Natural killer cell (primary cell): ENCODE results near the gene PCSK5. TPM values are rescaled to one million over a fixed set of nuclear protein-coding genes. Genes with fewer than 3 reads are reported as not detected.
"Not testable (repeated sequence)": the region's sequence is repeated elsewhere in the genome, so short reads cannot be mapped to it uniquely, and the experiment has no call there.

Experiments
- ATAC-seq, 3 donors: fragments of 150-1000 bp in 2 of 3; fragments of 200-7000 bp in 1 of 3; cut with Tn5 transposase; 1 replicate in 1 of 3; 2 replicates in 2 of 3; pipeline ENCODE4 v1.10.0; 2021; ENCODE audit warnings: mild to moderate bottlenecking in 2 of 3, moderate library complexity in 2 of 3
- DNase-seq, 2 donors: peaks; one replicate each; pipeline versions ENCODE4 v3.0.0 to v3.0.0-alpha.2; 2013 to 2021; ENCODE audit warnings: mixed read lengths in 1 of 2
- H3K27ac ChIP-seq: one replicate; pipeline ENCODE4 v1.5.1; 2013; ENCODE audit warnings: mild to moderate bottlenecking, low read length
- H3K27me3 ChIP-seq: one replicate; pipeline ENCODE4 v1.6.1; 2013; ENCODE audit warnings: low read length; ENCODE audit not compliant: control insufficient read depth, insufficient read depth
- H3K36me3 ChIP-seq: one replicate; pipeline ENCODE4 v1.6.1; 2013; ENCODE audit warnings: low read length; ENCODE audit not compliant: control insufficient read depth, insufficient read depth
- H3K4me1 ChIP-seq: one replicate; pipeline ENCODE4 v1.6.1; 2013; ENCODE audit warnings: low read length; ENCODE audit not compliant: control insufficient read depth, insufficient read depth
- H3K4me3 ChIP-seq: one replicate; pipeline ENCODE4 v1.5.1; 2013; ENCODE audit warnings: low read length
- H3K9me3 ChIP-seq: one replicate; pipeline ENCODE4 v1.6.1; 2013; ENCODE audit warnings: low read length; ENCODE audit not compliant: control insufficient read depth, insufficient read depth
- H3K27ac Mint-ChIP-seq, 2 donors: one replicate each; pipeline ENCODE4 v1.8.0; 2022; ENCODE audit warnings: mild to moderate bottlenecking in 2 of 2, mixed read lengths in 2 of 2, moderate library complexity in 1 of 2
- H3K27me3 Mint-ChIP-seq, 2 donors: one replicate each; pipeline ENCODE4 v1.8.0; 2022; ENCODE audit warnings: low read depth in 2 of 2, mixed read lengths in 2 of 2
- H3K36me3 Mint-ChIP-seq: one replicate; pipeline ENCODE4 v1.8.0; 2022; ENCODE audit warnings: mixed read lengths
- H3K4me1 Mint-ChIP-seq, 2 donors: one replicate each; pipeline ENCODE4 v1.8.0; 2022; ENCODE audit warnings: mixed read lengths in 2 of 2
- H3K4me3 Mint-ChIP-seq: one replicate; pipeline ENCODE4 v1.8.0; 2022; ENCODE audit warnings: mild to moderate bottlenecking, moderate library complexity, mixed read lengths
- H3K9me3 Mint-ChIP-seq, 2 donors: one replicate each; pipeline ENCODE4 v1.8.0; 2022; ENCODE audit warnings: mixed read lengths in 2 of 2
- CTCF ChIP-seq: fragments of 200-600 bp; IDR thresholded peaks from one replicate; pipeline ENCODE4 v1.8.0; 2022; ENCODE audit warnings: antibody characterized with exemption
- WGBS: methylation state at CpG from one replicate; pipeline ENCODE4 v1.1.7; 2013; ENCODE audit warnings: missing lambda C conversion rate; ENCODE audit not compliant: insufficient coverage; 5-methylcytosine and 5-hydroxymethylcytosine counted together
- intact Hi-C: fragments of 100-400 bp; cut with micrococcal nuclease; formaldehyde crosslinking; loops from one replicate; pipeline ENCODE4 v1.14.2; 2022
- total RNA-seq, 4 donors: library from RNA; stranded (reverse); fragments of 120-200 nt in 1 of 4; gene quantifications; one replicate each; pipeline versions ENCODE4 v1.2.3 to v1.2.4, GENCODE V29; 2013 to 2022

Gene PCSK5
- total RNA-seq, 3 donors from 2014 or later (not counting 1 experiment from before 2014, with no cell fraction given): 2.4 to 13.2 (median 5.7) TPM

GRCh38 chr9:76359365-76359764, 468.9 kb downstream of the PCSK5 start:
- no peak for ATAC-seq
- Histone ChIP-seq H3K9me3 (no peaks in the 10 kb centered on the region), H3K27ac (no peak overlapping the region), H3K4me3 (no peak overlapping the region), H3K27me3 (no peaks in the 10 kb centered on the region), H3K36me3 (no peaks in the 10 kb centered on the region), H3K4me1 (no peaks in the 10 kb centered on the region)
- intact Hi-C loops: no loop called here
- 90% methylated on average over 4 of the region's 4 CpGs for WGBS
- TF ChIP-seq CTCF: no peak
- Mint-ChIP-seq H3K27ac (no peak overlapping the region), H3K36me3 (no peaks in the 10 kb centered on the region), H3K4me3 (no peak overlapping the region), H3K4me1 (no peaks in the 10 kb centered on the region), H3K9me3 (no peaks in the 10 kb centered on the region), H3K27me3 (peaks cover 9 to 22% of the 10 kb centered on the region in 2 donors)
- DNase-seq: no peak

DNA sequence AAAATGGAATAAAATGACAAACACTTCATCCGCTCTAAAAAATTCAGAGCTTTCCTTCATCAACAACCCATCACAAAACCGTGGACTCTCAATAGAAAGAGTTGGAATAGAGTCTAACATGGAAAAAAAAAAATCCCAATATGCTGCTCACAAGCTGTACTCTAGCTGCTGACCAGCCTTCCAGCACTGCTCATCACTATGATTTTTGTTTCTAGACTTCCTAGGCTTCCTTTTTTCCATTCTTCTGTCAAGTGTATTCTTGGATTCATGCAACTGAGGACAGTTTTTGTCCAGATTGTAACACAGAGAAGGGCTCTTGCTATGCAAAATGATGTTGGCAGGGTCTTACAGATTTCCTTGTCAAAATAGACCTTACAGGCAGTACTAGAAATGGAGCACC, 469.3 kb downstream of the PCSK5 start:
- intact Hi-C loops: no loop called here
- WGBS: 71% methylated on average over 1 of the region's 2 CpGs
- H3K9me3 Mint-ChIP-seq: no peaks in the 10 kb centered on the region
- peaks cover 12 to 25% of the 10 kb centered on the region in 2 donors for H3K27me3 Mint-ChIP-seq
- Histone ChIP-seq H3K9me3 (no peaks in the 10 kb centered on the region), H3K4me1 (no peaks in the 10 kb centered on the region), H3K36me3 (no peaks in the 10 kb centered on the region), H3K4me3 (no peak overlapping the region), H3K27ac (no peak overlapping the region), H3K27me3 (no peaks in the 10 kb centered on the region)
- H3K4me1 Mint-ChIP-seq: no peaks in the 10 kb centered on the region
- H3K4me3 Mint-ChIP-seq: no peak overlapping the region
- TF ChIP-seq CTCF: no peak
- no peak for ATAC-seq
- no peak overlapping the region for H3K27ac Mint-ChIP-seq
- DNase-seq: no peak
- no peaks in the 10 kb centered on the region for H3K36me3 Mint-ChIP-seq

- 68% methylated on average over 16 of the region's 16 CpGs for WGBS
These were observed 472.0 kb downstream of the PCSK5 start for GRCh38 chr9:76362332-76363031.

GRCh38 chr9:76363032-76363395, 472.5 kb downstream of the PCSK5 start:
- H3K27me3 Mint-ChIP-seq: peaks cover 12 to 24% of the 10 kb centered on the region in 2 donors
- no peak for TF ChIP-seq CTCF
- H3K36me3 ChIP-seq: no peaks in the 10 kb centered on the region
- no peaks in the 10 kb centered on the region for H3K36me3 Mint-ChIP-seq
- no peaks in the 10 kb centered on the region for H3K9me3 Mint-ChIP-seq
- no peak overlapping the region for H3K4me3 ChIP-seq
- ATAC-seq (no peak), DNase-seq (no peak)
- WGBS: 91% methylated on average over 3 of the region's 3 CpGs
- H3K4me1 ChIP-seq: no peaks in the 10 kb centered on the region
- intact Hi-C loops: no loop called here
- no peak overlapping the region for H3K27ac ChIP-seq
- no peaks in the 10 kb centered on the region for H3K27me3 ChIP-seq
- H3K27ac Mint-ChIP-seq: no peak overlapping the region
- H3K9me3 ChIP-seq: no peaks in the 10 kb centered on the region
- H3K4me1 Mint-ChIP-seq: no peaks in the 10 kb centered on the region
- H3K4me3 Mint-ChIP-seq: no peak overlapping the region

More at GRCh38 chr9:76362332-76363031, 472.0 kb downstream of the PCSK5 start:
- H3K4me3 ChIP-seq, DNase-seq, H3K27ac ChIP-seq, H3K4me3 Mint-ChIP-seq, ATAC-seq, H3K36me3 Mint-ChIP-seq, intact Hi-C loops, H3K9me3 Mint-ChIP-seq, H3K36me3 ChIP-seq, H3K27me3 ChIP-seq, H3K4me1 Mint-ChIP-seq, H3K27ac Mint-ChIP-seq, H3K4me1 ChIP-seq, H3K9me3 ChIP-seq: not testable (repeated sequence)
- H3K27me3 Mint-ChIP-seq: peaks cover 12 to 24% of the 10 kb centered on the region in 2 donors
